PFSK-1 (cell line): ENCODE measurements around the gene CTNNAL1.

ENCODE experiments used
- FOXP2 ChIP-seq: optimal IDR thresholded peaks from 2 replicates; pipeline ENCODE3; 2011; ENCODE audit warnings: borderline replicate concordance, control low read depth, inconsistent platforms; ENCODE audit not compliant: insufficient read depth; ENCODE audit errors: extremely low read length, extremely low read depth
- POLR2AphosphoS5 ChIP-seq: IDR thresholded peaks from 2 replicates; pipeline ENCODE4 v1.6.1; 2012; ENCODE audit warnings: low read depth, mild to moderate bottlenecking, control low read depth, low read length, moderate library complexity
- REST ChIP-seq, 2 experiments: IDR thresholded peaks; 2 replicates each; pipeline versions ENCODE4 v1.6.1 to v1.8.0; 2011 to 2012; ENCODE audit warnings: low read depth in 2 of 2, low read length in 2 of 2, control low read depth in 1 of 2, inconsistent platforms in 1 of 2, mild to moderate bottlenecking in 1 of 2, moderate library complexity in 1 of 2; ENCODE audit not compliant: insufficient read depth in 1 of 2
- SIN3A ChIP-seq: IDR thresholded peaks from 2 replicates; pipeline ENCODE4 v1.6.1; 2012; ENCODE audit warnings: mild to moderate bottlenecking, low read length, moderate library complexity, borderline replicate concordance; ENCODE audit not compliant: insufficient read depth
- TAF1 ChIP-seq: IDR thresholded peaks from 2 replicates; pipeline ENCODE4 v1.6.1; 2012; ENCODE audit warnings: low read length, control low read depth, borderline replicate concordance; ENCODE audit not compliant: insufficient read depth

Gene CTNNAL1

GRCh38 chr9:108950168-108950567 is 63.1 kb downstream of the CTNNAL1 start:
- TF ChIP-seq REST (IDR thresholded peaks at IDR 0.05; ENCODE audit: insufficient read depth in 1 of 2, low read depth in 2 of 2, low read length in 2 of 2) (no peak), TAF1 (no peak), POLR2AphosphoS5 (no peak), FOXP2 (no peak), SIN3A (no peak)

DNA sequence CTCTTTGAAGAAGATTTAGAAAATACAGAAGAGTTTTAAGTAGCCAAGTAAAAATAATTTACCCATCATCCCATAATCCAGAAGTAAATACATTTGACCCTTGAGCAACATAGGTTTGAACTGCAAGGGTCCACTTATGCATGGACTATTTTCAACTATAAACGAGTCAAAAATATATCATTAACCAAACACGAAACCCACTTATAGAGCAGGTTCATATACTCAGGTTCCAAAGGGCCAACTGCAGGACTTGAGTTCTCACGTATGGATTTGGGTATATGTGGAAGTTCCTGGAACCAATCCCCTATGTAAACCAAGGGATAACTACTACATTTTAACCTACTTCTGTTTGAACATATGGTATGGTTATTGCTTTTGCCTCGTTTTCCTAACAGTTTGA is 73.3 kb downstream of the CTNNAL1 start:
- TF ChIP-seq POLR2AphosphoS5 (no peak), TAF1 (no peak), REST (IDR thresholded peaks at IDR 0.05; ENCODE audit: insufficient read depth in 1 of 2, low read depth in 2 of 2, low read length in 2 of 2) (no peak), SIN3A (no peak), FOXP2 (no peak)

DNA sequence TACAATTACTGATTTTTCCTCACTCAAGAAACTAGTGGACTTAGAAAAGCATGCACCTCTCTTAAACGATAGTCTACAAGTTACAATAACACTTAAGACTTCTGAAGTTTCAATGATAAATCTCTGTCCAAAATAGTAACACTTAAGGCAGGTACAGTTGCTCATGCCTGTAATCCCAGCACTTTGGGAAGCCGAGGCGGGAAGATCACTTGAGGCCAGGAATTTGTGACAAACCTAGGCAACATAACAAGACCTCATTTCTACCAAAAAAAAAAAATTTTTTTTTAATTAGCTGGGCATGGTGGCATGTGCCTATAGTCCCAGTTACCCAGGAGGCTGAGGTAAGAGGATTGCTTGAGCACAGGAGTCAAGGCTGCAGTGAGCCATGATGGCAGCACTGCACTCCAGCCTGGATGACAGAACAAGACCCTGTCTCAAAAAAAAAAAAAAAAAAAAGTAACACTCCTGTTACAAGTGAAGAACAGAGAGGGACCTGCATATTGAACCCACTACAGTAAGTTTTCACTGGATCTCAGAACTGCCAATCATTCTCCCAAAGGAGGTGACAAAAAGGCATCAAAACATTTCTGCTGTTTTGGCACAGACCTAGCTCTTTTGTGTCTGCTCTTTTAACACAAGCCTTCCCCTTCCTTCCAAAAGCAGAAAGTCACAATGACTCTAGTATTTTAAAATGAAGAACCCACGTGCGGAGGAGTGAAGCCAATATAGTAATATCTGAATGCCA is 75.6 kb downstream of the CTNNAL1 start:
- TF ChIP-seq REST (IDR thresholded peaks at IDR 0.05; ENCODE audit: insufficient read depth in 1 of 2, low read depth in 2 of 2, low read length in 2 of 2) (no peak), POLR2AphosphoS5 (no peak), TAF1 (no peak), FOXP2 (no peak), SIN3A (no peak)

- TF ChIP-seq FOXP2, result no peak
- no peak for TF ChIP-seq REST (IDR thresholded peaks at IDR 0.05; ENCODE audit: insufficient read depth in 1 of 2, low read depth in 2 of 2, low read length in 2 of 2)
- TF ChIP-seq SIN3A, result no peak
- no peak for TF ChIP-seq POLR2AphosphoS5
Measured at GRCh38 chr9:108934323-108934893, 78.9 kb downstream of the CTNNAL1 start, which contains the start of gene ABITRAM. Gene ABITRAM, plus strand, starts transcription at chr9:108934400. Its CDS starts 87 bp downstream, at chr9:108934487.
